ENCODE measurements around the gene LNPEP.

The LNPEP gene

GRCh38 chr5:96966801-96967200, 30.9 kb downstream of the LNPEP start:
- no peak for DNase-seq (ENCODE audit: low read depth in 2 of 2)
- TF ChIP-seq CTCF (IDR thresholded peaks at IDR 0.05; ENCODE audit: low read depth, low read length) = no peak
- no peak overlapping the region for H3K4me3 ChIP-seq (replicated peaks in 1 of 2; ENCODE audit: low read depth in 2 of 2, low read length in 2 of 2)

- no peak for TF ChIP-seq CTCF (IDR thresholded peaks at IDR 0.05; ENCODE audit: low read depth, low read length)
- H3K4me3 ChIP-seq (replicated peaks in 1 of 2; ENCODE audit: low read depth in 2 of 2, low read length in 2 of 2) = no peak overlapping the region
- DNase-seq (ENCODE audit: low read depth in 2 of 2) = no peak
These were observed 31.5 kb downstream of the LNPEP start for GRCh38 chr5:96967400-96967799.

- TF ChIP-seq CTCF (IDR thresholded peaks at IDR 0.05; ENCODE audit: low read depth, low read length) = no peak
- H3K4me3 ChIP-seq (replicated peaks in 1 of 2; ENCODE audit: low read depth in 2 of 2, low read length in 2 of 2) = no peak overlapping the region
- peak; percentile 57 to 59 for DNase-seq (ENCODE audit: low read depth in 2 of 2)
These were observed 32.2 kb downstream of the LNPEP start for GRCh38 chr5:96968074-96968473.

- no peak for DNase-seq (ENCODE audit: low read depth in 2 of 2)
- no peak for TF ChIP-seq CTCF (IDR thresholded peaks at IDR 0.05; ENCODE audit: low read depth, low read length)
- no peak overlapping the region for H3K4me3 ChIP-seq (replicated peaks in 1 of 2; ENCODE audit: low read depth in 2 of 2, low read length in 2 of 2)
These were observed 32.7 kb downstream of the LNPEP start for GRCh38 chr5:96968614-96969013.

GRCh38 chr5:96969366-96969765, 33.5 kb downstream of the LNPEP start:
- TF ChIP-seq CTCF (IDR thresholded peaks at IDR 0.05; ENCODE audit: low read depth, low read length) = no peak

GRCh38 chr5:96972599-96973334, 36.9 kb downstream of the LNPEP start:
- H3K4me3 ChIP-seq (replicated peaks in 1 of 2; ENCODE audit: low read depth in 2 of 2, low read length in 2 of 2) = no peak overlapping the region
- TF ChIP-seq CTCF (IDR thresholded peaks at IDR 0.05; ENCODE audit: low read depth, low read length) = no peak
- no peak for DNase-seq (ENCODE audit: low read depth in 2 of 2)

More at GRCh38 chr5:96969366-96969765, 33.5 kb downstream of the LNPEP start:
- H3K4me3 ChIP-seq (replicated peaks in 1 of 2; ENCODE audit: low read depth in 2 of 2, low read length in 2 of 2) = no peak overlapping the region
- DNase-seq (ENCODE audit: low read depth in 2 of 2) = no peak

All from cardiac fibroblast (primary cell).